GM19328 (cell line): ENCODE data around the gene PRKN.

ENCODE experiments used
- ATAC-seq: cut with Tn5 transposase; IDR thresholded peaks from one replicate; pipeline ENCODE4 v1.9.1; 2021; ENCODE audit warnings: mild to moderate bottlenecking, moderate library complexity; ENCODE audit not compliant: unreplicated experiment

The PRKN gene

GRCh38 chr6:161444464-161444863, 1283.1 kb downstream of the PRKN start:
- no peak for ATAC-seq

- ATAC-seq, result no peak
Measured at GRCh38 chr6:161443848-161444247, 1283.7 kb downstream of the PRKN start.

- no peak for ATAC-seq
Measured at GRCh38 chr6:161442420-161442819, 1285.1 kb downstream of the PRKN start.

GRCh38 chr6:161440299-161440698, 1287.3 kb downstream of the PRKN start:
- ATAC-seq, result no peak

GRCh38 chr6:161439093-161439492, 1288.5 kb downstream of the PRKN start:
- no peak for ATAC-seq

GRCh38 chr6:161438430-161439030, 1289.0 kb downstream of the PRKN start:
- ATAC-seq, result no peak

GRCh38 chr6:161437851-161438250, 1289.7 kb downstream of the PRKN start:
- ATAC-seq, result no peak

GRCh38 chr6:161436106-161436876, 1291.3 kb downstream of the PRKN start:
- no peak for ATAC-seq

- ATAC-seq, result no peak
Measured at GRCh38 chr6:161435748-161436070, 1291.9 kb downstream of the PRKN start.

- ATAC-seq, result no peak
Measured at GRCh38 chr6:161434921-161435747, 1292.4 kb downstream of the PRKN start.

GRCh38 chr6:161434350-161434749, 1293.2 kb downstream of the PRKN start:
- no peak for ATAC-seq

- ATAC-seq, result no peak
Measured at GRCh38 chr6:161432546-161432945, 1295.0 kb downstream of the PRKN start.

GRCh38 chr6:161429921-161430490, 1297.6 kb downstream of the PRKN start:
- ATAC-seq, result no peak

GRCh38 chr6:161424421-161424820, 1303.1 kb downstream of the PRKN start:
- ATAC-seq, result no peak

GRCh38 chr6:161422710-161423680, 1304.6 kb downstream of the PRKN start:
- ATAC-seq, result no peak

- ATAC-seq, result no peak
Measured at GRCh38 chr6:161418463-161418945, 1309.1 kb downstream of the PRKN start.

GRCh38 chr6:161417717-161418462, 1309.7 kb downstream of the PRKN start:
- ATAC-seq, result no peak

GRCh38 chr6:161415302-161415855, 1312.2 kb downstream of the PRKN start:
- no peak for ATAC-seq

GRCh38 chr6:161414707-161415106, 1312.9 kb downstream of the PRKN start:
- no peak for ATAC-seq
